GM12873 (cell line): ENCODE measurements around the gene CAMKMT.

Experiments
- TF ChIP-seq, protein P1 (sequence below): IDR thresholded peaks from 2 replicates; pipeline ENCODE4 v1.5.1; 2012; ENCODE audit warnings: low read depth, mild to moderate bottlenecking, moderate library complexity, low read length, control low read depth; ENCODE audit not compliant: insufficient read depth; ENCODE audit errors: missing control alignments

The CAMKMT gene

DNA sequence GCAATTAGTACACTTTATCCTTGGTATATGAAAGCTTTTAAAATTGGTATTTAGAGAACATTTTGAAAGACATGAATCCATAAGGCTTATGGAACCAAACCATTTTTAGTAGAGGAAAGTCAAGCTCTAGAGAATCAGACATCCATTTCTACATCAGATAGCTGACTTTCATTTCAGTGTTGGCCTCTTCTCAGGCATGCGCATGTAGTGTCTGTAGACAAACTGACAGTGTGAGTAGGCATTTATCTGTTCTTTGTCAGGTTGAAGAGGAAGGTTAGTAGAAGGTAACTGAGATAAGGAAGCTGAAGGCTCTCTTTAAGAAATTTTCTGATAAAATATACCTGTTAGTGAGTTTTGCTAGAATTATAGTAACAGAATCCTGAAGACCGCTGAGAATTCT, 357.8 kb downstream of the CAMKMT start:
- TF ChIP-seq, protein P1, sequence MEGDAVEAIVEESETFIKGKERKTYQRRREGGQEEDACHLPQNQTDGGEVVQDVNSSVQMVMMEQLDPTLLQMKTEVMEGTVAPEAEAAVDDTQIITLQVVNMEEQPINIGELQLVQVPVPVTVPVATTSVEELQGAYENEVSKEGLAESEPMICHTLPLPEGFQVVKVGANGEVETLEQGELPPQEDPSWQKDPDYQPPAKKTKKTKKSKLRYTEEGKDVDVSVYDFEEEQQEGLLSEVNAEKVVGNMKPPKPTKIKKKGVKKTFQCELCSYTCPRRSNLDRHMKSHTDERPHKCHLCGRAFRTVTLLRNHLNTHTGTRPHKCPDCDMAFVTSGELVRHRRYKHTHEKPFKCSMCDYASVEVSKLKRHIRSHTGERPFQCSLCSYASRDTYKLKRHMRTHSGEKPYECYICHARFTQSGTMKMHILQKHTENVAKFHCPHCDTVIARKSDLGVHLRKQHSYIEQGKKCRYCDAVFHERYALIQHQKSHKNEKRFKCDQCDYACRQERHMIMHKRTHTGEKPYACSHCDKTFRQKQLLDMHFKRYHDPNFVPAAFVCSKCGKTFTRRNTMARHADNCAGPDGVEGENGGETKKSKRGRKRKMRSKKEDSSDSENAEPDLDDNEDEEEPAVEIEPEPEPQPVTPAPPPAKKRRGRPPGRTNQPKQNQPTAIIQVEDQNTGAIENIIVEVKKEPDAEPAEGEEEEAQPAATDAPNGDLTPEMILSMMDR, result no peak

DNA sequence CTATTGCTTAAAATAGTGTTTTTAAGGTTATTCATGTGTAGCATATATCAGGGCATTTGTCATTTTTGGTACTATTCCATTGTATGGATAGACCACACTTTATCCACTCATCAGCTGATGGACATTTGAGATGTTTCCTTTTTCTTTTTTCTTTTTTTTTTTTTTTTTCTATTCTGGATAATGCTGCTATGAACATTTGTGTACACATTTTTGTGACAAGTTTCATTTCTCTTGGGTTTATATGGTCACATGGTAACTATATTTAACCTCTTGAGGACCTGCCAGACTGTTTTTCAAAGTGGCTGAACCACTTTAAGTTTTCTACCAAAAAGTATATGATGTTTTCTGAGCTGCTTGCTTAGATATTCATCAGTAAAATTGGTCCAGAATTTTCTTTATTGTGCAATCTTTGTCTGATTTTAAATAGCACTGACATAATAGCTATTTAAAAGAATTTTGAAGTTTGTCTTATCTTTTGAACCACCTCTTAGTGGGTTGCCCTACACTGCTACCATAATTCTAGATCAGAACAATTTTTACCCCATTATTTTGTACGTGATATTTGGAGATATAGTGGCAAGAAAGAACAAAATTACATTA, 360.4 kb downstream of the CAMKMT start:
- TF ChIP-seq, protein P1, result no peak

GRCh38 chr2:44723921-44724320, 362.2 kb downstream of the CAMKMT start:
- TF ChIP-seq, protein P1, result no peak

GRCh38 chr2:44730593-44730992, 368.8 kb downstream of the CAMKMT start:
- TF ChIP-seq, protein P1, result no peak

DNA sequence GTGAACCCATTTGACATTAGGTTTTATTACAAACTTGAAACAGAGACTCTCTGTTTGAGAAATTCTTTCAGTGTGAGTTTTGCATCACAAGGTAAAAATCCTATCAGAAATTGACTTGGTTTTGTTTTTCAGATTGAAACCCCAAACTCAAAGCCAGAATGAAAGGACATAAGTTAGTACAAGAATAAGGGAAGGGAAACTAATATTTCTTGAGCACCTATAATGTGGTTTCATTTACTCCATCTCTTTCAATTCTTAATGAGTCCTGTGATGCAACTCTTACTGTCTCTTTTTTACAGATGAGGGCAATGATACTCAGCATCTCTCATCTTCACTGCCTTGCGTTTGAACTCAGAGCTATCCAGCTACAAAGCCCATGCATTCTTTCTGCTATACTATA, 369.8 kb downstream of the CAMKMT start:
- TF ChIP-seq, protein P1, result no peak

DNA sequence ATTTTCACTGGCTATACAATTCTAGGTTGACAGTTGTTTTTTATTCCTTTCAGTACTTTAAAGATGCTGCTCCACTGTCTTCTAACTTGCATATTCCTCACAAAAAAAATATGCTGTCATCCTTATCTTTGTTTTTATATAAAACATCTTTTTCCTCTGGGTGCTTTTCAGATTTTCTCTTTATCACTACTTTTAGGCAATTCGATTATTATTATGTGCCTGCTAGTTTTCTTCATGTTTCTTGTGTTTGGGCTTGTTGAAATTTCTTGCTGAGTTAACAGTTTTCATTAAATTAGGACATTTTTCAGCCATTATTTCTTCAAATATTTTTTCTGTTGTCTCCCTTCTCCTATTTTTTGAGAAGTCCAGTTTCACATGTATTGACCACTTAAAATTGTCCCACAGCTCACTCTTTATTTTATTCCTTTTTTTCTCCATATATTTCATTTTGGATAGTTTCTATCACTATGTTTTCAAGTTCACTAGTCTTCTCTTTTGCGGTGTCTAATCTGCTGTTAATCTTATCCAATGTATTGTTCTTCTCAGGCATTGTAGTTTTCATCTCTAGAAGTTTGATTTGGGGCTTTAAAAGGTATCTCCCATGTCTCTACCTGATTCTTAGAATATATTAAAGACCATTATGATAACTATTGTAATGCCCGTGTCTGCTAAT, 374.7 kb downstream of the CAMKMT start:
- TF ChIP-seq, protein P1, result no peak

DNA sequence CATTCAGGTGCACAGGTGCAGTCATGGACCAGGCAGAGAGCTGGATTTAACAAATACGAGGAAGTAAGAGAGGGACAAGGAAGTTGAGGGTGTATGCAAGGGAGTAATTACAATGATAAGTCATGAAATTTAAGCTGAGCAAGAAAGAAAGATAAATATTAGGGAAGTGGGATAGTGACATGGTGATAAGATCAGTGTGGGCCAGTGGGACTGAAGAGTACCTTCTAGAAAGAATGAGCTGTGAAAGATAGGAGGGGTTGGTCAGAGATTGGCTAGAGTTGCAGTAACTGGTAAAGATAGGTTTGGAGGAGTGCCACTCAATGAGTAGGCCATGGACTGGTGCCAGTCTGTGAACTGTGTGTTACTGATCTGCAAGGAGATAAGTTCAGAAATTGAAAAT, 378.9 kb downstream of the CAMKMT start:
- TF ChIP-seq, protein P1, result no peak
